Measurements from ENCODE around the gene MED14. TPM values are rescaled to one million over a fixed set of nuclear protein-coding genes. Genes with fewer than 3 reads are reported as not detected.
A peak's percentile ranks its signal among the peaks of the same experiment; 100 is the strongest.

Gene MED14
- polyA plus RNA-seq, 2 donors, result 7.4 to 9.8 TPM

DNA sequence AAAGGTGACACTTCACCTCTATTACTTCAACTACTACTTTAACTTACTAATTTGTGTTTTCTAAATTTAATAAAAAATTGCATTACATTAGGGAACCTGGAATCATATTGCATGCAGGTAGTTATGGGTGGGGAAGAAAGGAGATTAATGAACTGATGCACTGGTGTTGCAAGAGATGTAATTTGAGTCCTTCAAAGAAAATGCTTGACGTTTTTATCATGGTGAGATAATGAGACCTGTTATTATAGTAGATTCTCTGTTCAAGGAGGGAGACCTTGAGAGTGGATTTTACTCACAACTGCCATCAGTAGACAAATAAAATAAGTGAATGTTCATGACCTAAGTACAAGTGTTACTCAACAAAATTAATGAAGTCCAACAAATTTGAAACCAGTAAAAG lies 26.4 kb upstream of the MED14 start:
- Histone ChIP-seq H3K4me3 (ENCODE audit: low read depth in 1 of 2, low read length in 2 of 2) (no peak overlapping the region), H3K36me3 (ENCODE audit: control insufficient read depth in 2 of 2, insufficient read depth in 2 of 2, low read length in 1 of 2) (no peaks in the 10 kb centered on the region), H3K27me3 (ENCODE audit: control insufficient read depth in 1 of 2, insufficient read depth in 2 of 2, low read length in 2 of 2) (no peaks in the 10 kb centered on the region), H3K9me3 (ENCODE audit: control insufficient read depth in 2 of 2, insufficient read depth in 1 of 2, low read depth in 1 of 2, low read length in 1 of 2) (no peaks in the 10 kb centered on the region), H3K4me1 (ENCODE audit: control insufficient read depth in 2 of 2, insufficient read depth in 2 of 2, low read length in 1 of 2) (no peaks in the 10 kb centered on the region), H3K27ac (ENCODE audit: low read depth in 2 of 2, low read length in 1 of 2) (no peak overlapping the region)
- 37 to 39% methylated on average over 1 of the region's 1 CpG for WGBS, 2 donors

DNA sequence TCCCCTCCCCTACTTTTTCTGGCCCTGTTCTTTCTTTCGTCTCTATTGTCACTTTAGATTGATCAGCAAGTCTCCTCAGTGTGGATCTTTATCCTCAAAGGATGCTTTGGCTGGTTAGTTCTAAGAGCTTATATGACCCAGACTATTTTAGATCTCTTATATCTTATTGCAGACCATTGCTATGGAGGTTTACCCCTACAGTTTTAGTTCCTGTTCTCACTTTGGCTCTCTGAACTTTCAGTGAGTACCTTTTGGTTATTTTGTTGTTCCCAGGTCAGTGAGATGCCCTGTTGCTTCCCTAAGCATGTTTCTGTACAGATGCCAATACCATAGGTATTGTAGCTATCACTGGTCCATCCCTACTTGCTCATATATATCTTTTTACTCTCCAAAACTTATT lies 24.0 kb upstream of the MED14 start:
- Histone ChIP-seq H3K27ac (ENCODE audit: low read depth in 2 of 2, low read length in 1 of 2) (no peak overlapping the region), H3K4me1 (ENCODE audit: control insufficient read depth in 2 of 2, insufficient read depth in 2 of 2, low read length in 1 of 2) (peaks cover 0 to 7% of the 10 kb centered on the region in 2 donors), H3K9me3 (ENCODE audit: control insufficient read depth in 2 of 2, insufficient read depth in 1 of 2, low read depth in 1 of 2, low read length in 1 of 2) (no peaks in the 10 kb centered on the region), H3K27me3 (ENCODE audit: control insufficient read depth in 1 of 2, insufficient read depth in 2 of 2, low read length in 2 of 2) (no peaks in the 10 kb centered on the region), H3K4me3 (ENCODE audit: low read depth in 1 of 2, low read length in 2 of 2) (no peak overlapping the region), H3K36me3 (ENCODE audit: control insufficient read depth in 2 of 2, insufficient read depth in 2 of 2, low read length in 1 of 2) (no peaks in the 10 kb centered on the region)
- 58 to 88% methylated on average over 1 of the region's 1 CpG for WGBS, 2 donors

DNA sequence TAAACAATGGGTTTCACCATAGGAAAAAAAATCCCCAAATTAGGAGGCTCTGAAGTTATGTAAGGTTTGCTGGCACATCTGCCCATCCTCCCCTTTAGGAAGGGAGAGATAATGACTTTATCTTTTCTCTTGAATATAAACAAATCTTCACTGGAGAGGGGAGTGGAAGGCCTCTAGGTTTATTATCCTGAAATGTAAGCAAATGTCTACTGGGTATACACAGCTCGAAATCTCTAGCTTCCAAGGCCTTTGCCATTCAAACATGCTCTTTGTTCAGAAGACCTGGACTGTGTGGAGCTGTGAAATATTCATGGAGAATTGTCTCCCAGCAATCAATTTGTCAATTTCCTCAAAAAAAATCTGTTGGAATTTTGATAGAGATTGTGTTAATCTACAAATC lies 21.7 kb upstream of the MED14 start:
- WGBS, 2 donors, result 44 to 67% methylated on average over 1 of the region's 1 CpG
- Histone ChIP-seq H3K4me3 (ENCODE audit: low read depth in 1 of 2, low read length in 2 of 2) (no peak overlapping the region), H3K27ac (ENCODE audit: low read depth in 2 of 2, low read length in 1 of 2) (no peak overlapping the region), H3K27me3 (ENCODE audit: control insufficient read depth in 1 of 2, insufficient read depth in 2 of 2, low read length in 2 of 2) (no peaks in the 10 kb centered on the region), H3K9me3 (ENCODE audit: control insufficient read depth in 2 of 2, insufficient read depth in 1 of 2, low read depth in 1 of 2, low read length in 1 of 2) (no peaks in the 10 kb centered on the region), H3K4me1 (ENCODE audit: control insufficient read depth in 2 of 2, insufficient read depth in 2 of 2, low read length in 1 of 2) (peaks cover 0 to 7% of the 10 kb centered on the region in 2 donors), H3K36me3 (ENCODE audit: control insufficient read depth in 2 of 2, insufficient read depth in 2 of 2, low read length in 1 of 2) (no peaks in the 10 kb centered on the region)

DNA sequence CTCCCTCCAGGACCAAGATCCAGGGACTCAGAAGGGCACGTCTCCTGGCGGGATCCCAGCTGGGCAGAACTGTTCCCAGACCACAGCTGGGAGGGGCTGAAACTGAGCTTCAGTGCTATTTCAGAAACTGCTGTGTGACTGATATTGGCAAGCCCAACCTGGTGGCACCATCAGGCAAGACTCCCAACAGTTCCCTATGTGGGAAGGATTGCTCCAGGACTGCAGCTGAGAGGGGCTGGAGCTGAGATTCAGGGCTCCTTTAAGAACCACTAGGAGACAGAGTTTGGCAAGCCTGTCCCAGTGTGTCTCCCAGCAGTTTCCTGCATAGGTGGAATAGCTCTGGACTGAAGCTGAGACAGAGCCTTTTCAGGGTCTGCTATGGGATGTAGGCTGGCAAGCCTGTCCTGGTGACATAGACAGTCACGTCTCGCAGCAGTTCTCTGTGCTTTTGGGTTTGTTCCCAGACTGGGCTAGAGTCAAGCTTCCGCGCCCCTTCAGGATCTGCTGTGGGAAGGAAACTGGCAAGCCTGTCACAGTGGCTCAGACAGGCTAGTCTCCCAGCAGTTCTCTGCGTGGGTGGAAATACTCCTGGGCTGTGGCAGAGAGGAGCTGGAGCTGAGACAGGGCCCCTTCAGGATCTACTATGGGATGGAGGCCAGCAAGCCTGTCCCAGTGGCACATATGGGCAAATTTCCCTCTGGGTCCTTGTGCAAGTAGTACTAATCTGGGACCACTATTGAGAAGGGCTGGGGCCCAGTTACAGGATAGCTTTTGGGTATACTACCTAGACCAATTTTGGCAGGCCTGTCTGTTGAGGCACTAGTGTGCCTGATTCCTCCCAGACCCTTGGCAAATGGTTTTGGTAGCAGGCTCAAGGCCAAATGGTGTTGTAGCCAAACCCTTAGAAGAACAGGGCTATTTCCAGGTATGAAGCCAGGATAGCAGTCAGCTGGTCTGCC lies 20.2 kb upstream of the MED14 start:
- H3K27me3 ChIP-seq (ENCODE audit: control insufficient read depth in 1 of 2, insufficient read depth in 2 of 2, low read length in 2 of 2), result no peaks in the 10 kb centered on the region
- H3K4me3 ChIP-seq (ENCODE audit: low read depth in 1 of 2, low read length in 2 of 2), result no peak overlapping the region
- H3K27ac ChIP-seq (ENCODE audit: low read depth in 2 of 2, low read length in 1 of 2), result peak overlapping the region; percentile 21 to 33
- WGBS, 2 donors, result 19 to 52% methylated on average over 7 of the region's 7 CpGs
- H3K9me3 ChIP-seq (ENCODE audit: control insufficient read depth in 2 of 2, insufficient read depth in 1 of 2, low read depth in 1 of 2, low read length in 1 of 2), result no peaks in the 10 kb centered on the region
- no peaks in the 10 kb centered on the region for H3K36me3 ChIP-seq (ENCODE audit: control insufficient read depth in 2 of 2, insufficient read depth in 2 of 2, low read length in 1 of 2)
- H3K4me1 ChIP-seq (ENCODE audit: control insufficient read depth in 2 of 2, insufficient read depth in 2 of 2, low read length in 1 of 2), result peaks cover 0 to 7% of the 10 kb centered on the region in 2 donors

DNA sequence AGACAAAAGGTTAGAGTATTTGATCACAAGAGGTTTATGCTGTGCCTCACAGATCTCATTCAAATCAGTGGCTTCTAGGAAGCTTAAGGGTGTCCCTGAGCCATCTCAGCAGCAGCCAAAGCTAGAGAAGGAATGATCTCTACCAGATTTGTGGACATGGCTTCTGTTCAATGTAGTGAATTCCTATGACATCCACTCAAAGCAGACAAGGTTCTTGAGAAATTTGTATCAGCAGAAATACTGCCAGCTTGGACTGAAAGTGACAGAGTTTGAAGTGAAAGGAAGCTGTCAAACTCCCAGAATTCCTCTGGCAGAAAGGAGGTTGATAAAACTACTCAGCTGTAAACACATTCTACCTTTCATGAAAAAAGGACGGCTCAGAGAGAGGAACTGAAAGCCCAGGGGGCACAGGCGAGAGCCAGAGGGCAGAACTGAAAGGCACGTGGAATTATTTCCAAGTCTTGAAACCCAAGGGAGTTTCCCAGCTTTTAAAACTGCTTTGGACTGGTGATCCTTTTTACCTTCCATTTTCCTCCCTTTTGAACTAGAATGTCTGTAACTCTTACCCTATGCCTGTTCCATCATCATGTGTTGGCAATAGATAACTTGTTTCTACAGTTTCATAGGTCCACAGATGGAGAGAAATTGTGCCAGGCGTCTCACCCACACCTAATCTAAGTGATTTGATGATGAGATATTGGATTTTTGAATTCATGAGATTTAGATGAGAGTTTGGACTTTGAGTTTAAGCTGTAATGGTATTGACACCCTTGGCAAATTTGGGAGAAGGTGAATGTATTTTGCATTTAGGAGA lies 14.5 kb upstream of the MED14 start:
- H3K4me1 ChIP-seq (ENCODE audit: control insufficient read depth in 2 of 2, insufficient read depth in 2 of 2, low read length in 1 of 2), result no peaks in the 10 kb centered on the region
- H3K9me3 ChIP-seq (ENCODE audit: control insufficient read depth in 2 of 2, insufficient read depth in 1 of 2, low read depth in 1 of 2, low read length in 1 of 2), result no peaks in the 10 kb centered on the region
- H3K27me3 ChIP-seq (ENCODE audit: control insufficient read depth in 1 of 2, insufficient read depth in 2 of 2, low read length in 2 of 2), result no peaks in the 10 kb centered on the region
- no peak overlapping the region for H3K27ac ChIP-seq (ENCODE audit: low read depth in 2 of 2, low read length in 1 of 2)
- H3K4me3 ChIP-seq (ENCODE audit: low read depth in 1 of 2, low read length in 2 of 2), result no peak overlapping the region
- 15 to 26% methylated on average over 4 of the region's 4 CpGs for WGBS, 2 donors
- no peaks in the 10 kb centered on the region for H3K36me3 ChIP-seq (ENCODE audit: control insufficient read depth in 2 of 2, insufficient read depth in 2 of 2, low read length in 1 of 2)

DNA sequence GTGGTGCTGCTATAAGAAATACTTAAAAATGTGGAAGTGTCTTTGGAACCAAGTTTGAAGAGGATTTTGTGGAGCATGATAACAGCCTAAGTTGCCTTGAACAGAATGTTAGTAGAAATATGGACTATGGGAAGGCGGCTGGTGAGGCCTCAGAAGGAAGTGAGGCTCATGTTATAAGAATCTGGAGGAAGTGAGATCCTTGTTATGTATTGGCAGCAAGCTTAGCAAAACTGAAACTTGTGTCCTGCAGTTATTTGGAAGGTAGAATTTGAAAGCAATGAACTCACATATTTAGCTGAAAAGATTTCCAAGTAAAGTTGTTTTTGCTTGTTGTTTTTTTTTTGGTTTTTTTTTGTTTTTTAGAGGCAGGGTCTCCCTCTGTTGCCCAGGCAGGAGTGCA lies 13.6 kb upstream of the MED14 start:
- Histone ChIP-seq H3K4me3 (ENCODE audit: low read depth in 1 of 2, low read length in 2 of 2) (no peak overlapping the region), H3K27ac (ENCODE audit: low read depth in 2 of 2, low read length in 1 of 2) (no peak overlapping the region), H3K9me3 (ENCODE audit: control insufficient read depth in 2 of 2, insufficient read depth in 1 of 2, low read depth in 1 of 2, low read length in 1 of 2) (no peaks in the 10 kb centered on the region), H3K36me3 (ENCODE audit: control insufficient read depth in 2 of 2, insufficient read depth in 2 of 2, low read length in 1 of 2) (no peaks in the 10 kb centered on the region), H3K27me3 (ENCODE audit: control insufficient read depth in 1 of 2, insufficient read depth in 2 of 2, low read length in 2 of 2) (no peaks in the 10 kb centered on the region), H3K4me1 (ENCODE audit: control insufficient read depth in 2 of 2, insufficient read depth in 2 of 2, low read length in 1 of 2) (no peaks in the 10 kb centered on the region)
- 72 to 76% methylated on average over 1 of the region's 1 CpG for WGBS, 2 donors

DNA sequence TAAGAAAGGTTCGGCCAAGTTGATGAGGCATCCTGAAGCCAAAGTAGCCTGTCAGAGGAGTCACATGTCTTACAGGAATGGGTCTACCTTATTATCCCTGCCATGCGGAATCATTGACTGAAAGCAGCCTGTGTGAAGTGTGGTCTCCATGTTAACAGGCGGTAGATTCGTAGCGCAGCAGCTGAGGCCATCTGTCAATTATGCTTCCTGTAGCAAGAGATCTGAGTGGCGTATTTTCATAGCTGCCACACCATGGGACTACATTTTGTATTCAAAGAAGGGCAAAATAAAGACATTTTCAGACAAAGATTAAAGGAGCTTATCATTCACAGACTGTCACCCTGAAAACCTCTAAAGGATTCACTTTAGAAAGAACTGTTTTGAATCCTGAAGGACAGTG lies 11.2 kb upstream of the MED14 start:
- 88 to 93% methylated on average over 6 of the region's 6 CpGs for WGBS, 2 donors

DNA sequence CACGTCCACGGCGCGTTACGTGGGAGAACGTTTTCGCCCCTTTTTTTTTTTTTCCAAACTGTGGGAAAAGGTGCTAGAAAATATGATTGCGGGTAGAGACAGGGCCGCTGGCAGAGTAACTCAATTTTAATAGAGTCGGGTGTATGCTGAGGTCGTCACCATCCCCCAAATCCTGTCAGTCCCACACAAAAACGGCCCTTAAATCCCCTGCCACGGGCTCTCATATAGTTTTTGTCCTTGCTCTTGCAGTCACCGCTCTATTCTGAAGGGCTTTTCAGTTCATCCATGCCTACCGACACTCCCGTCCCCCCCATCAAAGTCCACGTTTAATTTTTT lies 796 bp upstream of the MED14 start:
- Histone ChIP-seq H3K27me3 (ENCODE audit: control insufficient read depth in 1 of 2, insufficient read depth in 2 of 2, low read length in 2 of 2) (no peaks in the 10 kb centered on the region), H3K27ac (ENCODE audit: low read depth in 2 of 2, low read length in 1 of 2) (peak overlapping the region; percentile 96 to 98), H3K9me3 (ENCODE audit: control insufficient read depth in 2 of 2, insufficient read depth in 1 of 2, low read depth in 1 of 2, low read length in 1 of 2) (no peaks in the 10 kb centered on the region), H3K36me3 (ENCODE audit: control insufficient read depth in 2 of 2, insufficient read depth in 2 of 2, low read length in 1 of 2) (no peaks in the 10 kb centered on the region), H3K4me3 (ENCODE audit: low read depth in 1 of 2, low read length in 2 of 2) (peak overlapping the region; percentile 65 to 79), H3K4me1 (ENCODE audit: control insufficient read depth in 2 of 2, insufficient read depth in 2 of 2, low read length in 1 of 2) (no peaks in the 10 kb centered on the region)
- WGBS, 2 donors, result 1% methylated on average over 17 of the region's 17 CpGs

More for the DNA sequence above, 11.2 kb upstream of the MED14 start:
- no peaks in the 10 kb centered on the region for H3K9me3 ChIP-seq (ENCODE audit: control insufficient read depth in 2 of 2, insufficient read depth in 1 of 2, low read depth in 1 of 2, low read length in 1 of 2)
- H3K4me3 ChIP-seq (ENCODE audit: low read depth in 1 of 2, low read length in 2 of 2), result no peak overlapping the region
- peaks cover 0 to 5% of the 10 kb centered on the region in 2 donors for H3K27me3 ChIP-seq (ENCODE audit: control insufficient read depth in 1 of 2, insufficient read depth in 2 of 2, low read length in 2 of 2)
- H3K36me3 ChIP-seq (ENCODE audit: control insufficient read depth in 2 of 2, insufficient read depth in 2 of 2, low read length in 1 of 2), result no peaks in the 10 kb centered on the region
- no peaks in the 10 kb centered on the region for H3K4me1 ChIP-seq (ENCODE audit: control insufficient read depth in 2 of 2, insufficient read depth in 2 of 2, low read length in 1 of 2)
- no peak overlapping the region for H3K27ac ChIP-seq (ENCODE audit: low read depth in 2 of 2, low read length in 1 of 2)

DNA sequence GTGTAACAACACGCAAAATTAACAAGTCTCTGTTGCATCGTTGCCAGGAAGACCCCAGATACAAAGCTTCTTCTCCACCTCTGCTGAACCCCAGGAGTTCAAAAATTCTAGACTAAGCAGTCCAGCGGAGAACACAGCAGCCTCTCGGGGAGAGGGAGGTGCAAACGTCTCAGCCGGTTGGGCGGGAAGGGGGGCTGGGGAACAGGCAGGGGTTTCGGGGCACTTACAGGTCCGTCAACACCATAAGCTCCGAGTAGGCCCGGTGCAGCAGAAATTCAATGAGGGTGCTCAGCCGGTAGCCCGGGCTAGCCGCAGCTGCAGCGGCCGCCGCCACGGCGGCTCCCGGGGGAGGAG lies 394 bp downstream of the MED14 start:
- Histone ChIP-seq H3K4me1 (ENCODE audit: control insufficient read depth in 2 of 2, insufficient read depth in 2 of 2, low read length in 1 of 2) (no peaks in the 10 kb centered on the region), H3K4me3 (ENCODE audit: low read depth in 1 of 2, low read length in 2 of 2) (peak overlapping the region; percentile 65 to 79)
- WGBS, 2 donors, result 0 to 1% methylated on average over 15 to 20 of the region's 20 CpGs

More for the DNA sequence above, 394 bp downstream of the MED14 start:
- Histone ChIP-seq H3K27ac (ENCODE audit: low read depth in 2 of 2, low read length in 1 of 2) (peak overlapping the region; percentile 96 to 98), H3K9me3 (ENCODE audit: control insufficient read depth in 2 of 2, insufficient read depth in 1 of 2, low read depth in 1 of 2, low read length in 1 of 2) (no peaks in the 10 kb centered on the region), H3K36me3 (ENCODE audit: control insufficient read depth in 2 of 2, insufficient read depth in 2 of 2, low read length in 1 of 2) (no peaks in the 10 kb centered on the region), H3K27me3 (ENCODE audit: control insufficient read depth in 1 of 2, insufficient read depth in 2 of 2, low read length in 2 of 2) (no peaks in the 10 kb centered on the region)
